NT2/D1 (cell line): ENCODE data around the gene SGPP2.
"Not testable (repeated sequence)": the region's sequence is repeated elsewhere in the genome, so short reads cannot be mapped to it uniquely, and the experiment has no call there.

Experiments
- DNase-seq: peaks from one replicate; pipeline ENCODE4 v3.0.0-alpha.2; 2011; ENCODE audit warnings: low read depth, low spot score
- H3K27me3 ChIP-seq: 2 replicates; pipeline ENCODE4 v1.6.0; 2011; ENCODE audit warnings: mild to moderate bottlenecking; ENCODE audit not compliant: insufficient read length, insufficient read depth
- H3K36me3 ChIP-seq: 2 replicates; pipeline ENCODE4 v1.6.1; 2011; ENCODE audit warnings: mild to moderate bottlenecking, low read length, mixed read lengths; ENCODE audit not compliant: insufficient read depth, insufficient read length
- H3K4me1 ChIP-seq: 2 replicates; pipeline ENCODE4 v1.5.1; 2011; ENCODE audit not compliant: insufficient read depth, insufficient read length
- H3K4me3 ChIP-seq: 2 replicates; pipeline ENCODE4 v1.5.1; 2011; ENCODE audit warnings: low read depth; ENCODE audit not compliant: insufficient read length
- H3K9ac ChIP-seq: 2 replicates; pipeline ENCODE4 v1.6.0; 2011; ENCODE audit warnings: low read depth; ENCODE audit not compliant: insufficient read length
- H3K9me3 ChIP-seq: 2 replicates; pipeline ENCODE4 v1.5.1; 2011; ENCODE audit warnings: mild to moderate bottlenecking, low read length; ENCODE audit not compliant: insufficient read depth
- SUZ12 ChIP-seq: IDR thresholded peaks from 2 replicates; pipeline ENCODE4 v1.6.1; 2011; ENCODE audit not compliant: insufficient read length, insufficient read depth; ENCODE audit errors: extremely low read depth
- YY1 ChIP-seq: IDR thresholded peaks from 2 replicates; pipeline ENCODE4 v1.6.1; 2011; ENCODE audit not compliant: insufficient read length, insufficient read depth
- ZNF274 ChIP-seq: IDR thresholded peaks from 2 replicates; pipeline ENCODE4 v1.6.1; 2011; ENCODE audit warnings: mild to moderate bottlenecking, low read depth, low read length

SGPP2 gene

GRCh38 chr2:222398446-222398885, 25.9 kb upstream of the SGPP2 start:
- no peaks in the 10 kb centered on the region for H3K27me3 ChIP-seq
- H3K4me1 ChIP-seq = no peaks in the 10 kb centered on the region
- no peak for DNase-seq
- 0 out of 2 replicates have a peak, but pooled peaks cover 3% of the 10 kb centered on the region for H3K9me3 ChIP-seq
- TF ChIP-seq SUZ12 = no peak
- TF ChIP-seq YY1 = no peak
- no peak overlapping the region for H3K9ac ChIP-seq
- no peak overlapping the region for H3K4me3 ChIP-seq
- H3K36me3 ChIP-seq = no peaks in the 10 kb centered on the region

- TF ChIP-seq SUZ12 = no peak
- no peak for TF ChIP-seq ZNF274
- TF ChIP-seq YY1 = no peak
- Histone ChIP-seq H3K9ac (no peak overlapping the region), H3K4me3 (no peak overlapping the region), H3K27me3 (no peaks in the 10 kb centered on the region), H3K36me3 (no peaks in the 10 kb centered on the region), H3K4me1 (no peaks in the 10 kb centered on the region), H3K9me3 (0 out of 2 replicates have a peak, but pooled peaks cover 4% of the 10 kb centered on the region)
- no peak for DNase-seq
Measured at GRCh38 chr2:222399038-222399783, 25.1 kb upstream of the SGPP2 start.

- 0 out of 2 replicates have a peak, but pooled peaks cover 4% of the 10 kb centered on the region for H3K9me3 ChIP-seq
- H3K27me3 ChIP-seq = no peaks in the 10 kb centered on the region
- no peak overlapping the region for H3K4me3 ChIP-seq
- H3K4me1 ChIP-seq = no peaks in the 10 kb centered on the region
- H3K9ac ChIP-seq = no peak overlapping the region
- DNase-seq = no peak
- no peaks in the 10 kb centered on the region for H3K36me3 ChIP-seq
- TF ChIP-seq ZNF274 (no peak), SUZ12 (no peak), YY1 (no peak)
Measured at GRCh38 chr2:222404151-222404905, 20.0 kb upstream of the SGPP2 start.

GRCh38 chr2:222408684-222409083, 15.7 kb upstream of the SGPP2 start:
- Histone ChIP-seq H3K9me3 (peaks cover 19% of the 10 kb centered on the region), H3K27me3 (no peaks in the 10 kb centered on the region), H3K9ac (no peak overlapping the region), H3K4me1 (no peaks in the 10 kb centered on the region), H3K4me3 (no peak overlapping the region), H3K36me3 (no peaks in the 10 kb centered on the region)
- no peak for DNase-seq
- no peak for TF ChIP-seq YY1
- no peak for TF ChIP-seq SUZ12
- no peak for TF ChIP-seq ZNF274

GRCh38 chr2:222410534-222410933, 13.8 kb upstream of the SGPP2 start:
- Histone ChIP-seq H3K4me3 (no peak overlapping the region), H3K27me3 (no peaks in the 10 kb centered on the region), H3K4me1 (no peaks in the 10 kb centered on the region), H3K36me3 (no peaks in the 10 kb centered on the region), H3K9ac (no peak overlapping the region), H3K9me3 (peaks cover 38% of the 10 kb centered on the region)
- TF ChIP-seq ZNF274 = no peak
- no peak for TF ChIP-seq YY1
- TF ChIP-seq SUZ12 = no peak
- DNase-seq = peak; percentile 66

- H3K4me3 ChIP-seq, H3K9ac ChIP-seq, DNase-seq, H3K4me1 ChIP-seq, H3K27me3 ChIP-seq, H3K36me3 ChIP-seq: not testable (repeated sequence)
- H3K9me3 ChIP-seq = peaks cover 49% of the 10 kb centered on the region
Measured at GRCh38 chr2:222412334-222412733, 12.0 kb upstream of the SGPP2 start.

GRCh38 chr2:222413295-222413911, 10.9 kb upstream of the SGPP2 start:
- DNase-seq = no peak
- no peaks in the 10 kb centered on the region for H3K36me3 ChIP-seq
- TF ChIP-seq SUZ12 (no peak), ZNF274 (no peak), YY1 (no peak)
- no peaks in the 10 kb centered on the region for H3K4me1 ChIP-seq
- no peak overlapping the region for H3K9ac ChIP-seq
- peaks cover 49% of the 10 kb centered on the region for H3K9me3 ChIP-seq
- H3K27me3 ChIP-seq = no peaks in the 10 kb centered on the region
- H3K4me3 ChIP-seq = no peak overlapping the region
